Liver (tissue), 3 donors: ENCODE results near the gene RAB3A.

ENCODE experiments used
- YY1 ChIP-seq: IDR thresholded peaks from 2 replicates; pipeline ENCODE4 v1.6.1; 2016; ENCODE audit warnings: antibody characterized with exemption, mild to moderate bottlenecking
- TF ChIP-seq, protein P1 (sequence below): IDR thresholded peaks from 2 replicates; pipeline ENCODE4 v1.6.1; 2016; ENCODE audit warnings: antibody characterized with exemption
- TF ChIP-seq, protein P2 (sequence below): fragments of 150-350 bp; IDR thresholded peaks from 2 replicates; pipeline ENCODE4 v1.5.1; 2017; ENCODE audit warnings: improper control_type of control experiment, low read depth, low read length; ENCODE audit not compliant: missing input control
- donor health status: healthy.
- donor health status: healthy.

DNA sequence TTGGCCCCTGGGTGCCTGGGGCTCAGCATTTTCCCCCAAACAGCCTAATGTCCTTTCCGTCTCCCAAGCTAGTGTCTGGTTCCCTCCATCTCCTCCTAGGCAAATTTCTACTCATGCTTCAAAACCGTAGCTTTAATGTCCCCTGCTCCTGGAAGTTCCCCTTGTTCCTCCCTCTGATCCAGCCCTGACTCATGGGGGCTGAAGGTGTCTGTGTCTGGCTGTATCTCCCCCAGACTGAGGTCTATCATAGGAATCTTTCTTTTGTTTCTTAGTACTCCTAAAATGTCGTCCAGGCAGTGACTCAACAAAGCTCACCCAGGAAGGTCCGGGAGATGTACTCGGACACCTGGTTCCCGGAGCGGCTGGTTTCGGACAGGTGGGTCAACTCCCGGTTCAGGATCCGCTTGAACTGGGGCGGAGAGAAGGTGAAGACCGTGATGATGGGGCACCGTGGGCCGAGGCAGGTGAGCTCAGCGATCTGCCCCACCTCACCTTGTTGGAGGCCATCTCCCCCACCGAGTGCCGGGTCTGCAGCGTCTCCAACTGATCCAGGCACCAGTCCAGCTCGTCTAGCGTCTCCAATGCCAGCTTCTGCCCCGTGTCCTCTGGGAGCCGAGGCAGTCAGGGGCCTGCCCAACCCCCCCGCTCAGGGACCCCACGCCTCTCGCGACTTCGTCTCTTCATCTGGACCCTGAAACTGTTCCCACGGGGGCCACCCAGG is 16.2 kb upstream of the RAB3A start:
- TF ChIP-seq, protein P1, sequence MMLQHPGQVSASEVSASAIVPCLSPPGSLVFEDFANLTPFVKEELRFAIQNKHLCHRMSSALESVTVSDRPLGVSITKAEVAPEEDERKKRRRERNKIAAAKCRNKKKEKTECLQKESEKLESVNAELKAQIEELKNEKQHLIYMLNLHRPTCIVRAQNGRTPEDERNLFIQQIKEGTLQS, result no peak
- no peak for TF ChIP-seq YY1
- TF ChIP-seq, protein P2, sequence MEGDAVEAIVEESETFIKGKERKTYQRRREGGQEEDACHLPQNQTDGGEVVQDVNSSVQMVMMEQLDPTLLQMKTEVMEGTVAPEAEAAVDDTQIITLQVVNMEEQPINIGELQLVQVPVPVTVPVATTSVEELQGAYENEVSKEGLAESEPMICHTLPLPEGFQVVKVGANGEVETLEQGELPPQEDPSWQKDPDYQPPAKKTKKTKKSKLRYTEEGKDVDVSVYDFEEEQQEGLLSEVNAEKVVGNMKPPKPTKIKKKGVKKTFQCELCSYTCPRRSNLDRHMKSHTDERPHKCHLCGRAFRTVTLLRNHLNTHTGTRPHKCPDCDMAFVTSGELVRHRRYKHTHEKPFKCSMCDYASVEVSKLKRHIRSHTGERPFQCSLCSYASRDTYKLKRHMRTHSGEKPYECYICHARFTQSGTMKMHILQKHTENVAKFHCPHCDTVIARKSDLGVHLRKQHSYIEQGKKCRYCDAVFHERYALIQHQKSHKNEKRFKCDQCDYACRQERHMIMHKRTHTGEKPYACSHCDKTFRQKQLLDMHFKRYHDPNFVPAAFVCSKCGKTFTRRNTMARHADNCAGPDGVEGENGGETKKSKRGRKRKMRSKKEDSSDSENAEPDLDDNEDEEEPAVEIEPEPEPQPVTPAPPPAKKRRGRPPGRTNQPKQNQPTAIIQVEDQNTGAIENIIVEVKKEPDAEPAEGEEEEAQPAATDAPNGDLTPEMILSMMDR, result no peak
